Measurements from ENCODE around the gene IFNA6.
"Not testable (repeated sequence)": the region's sequence is repeated elsewhere in the genome, so short reads cannot be mapped to it uniquely, and the experiment has no call there.

GRCh38 chr9:21371467-21371866, 20.8 kb upstream of the IFNA6 start:
- not testable (repeated sequence) for TF ChIP-seq EZH2 (IDR thresholded peaks at IDR 0.05; ENCODE audit: borderline replicate concordance, low read depth, low read length, severe bottlenecking); POLR2A (IDR thresholded peaks at IDR 0.05; ENCODE audit: low read depth, low read length); CTCF (IDR thresholded peaks at IDR 0.05; ENCODE audit: extremely low read depth in 1 of 2, insufficient read depth in 1 of 2, low read depth in 1 of 2, low read length in 2 of 2); POLR2AphosphoS5 (IDR thresholded peaks at IDR 0.05; ENCODE audit: insufficient read depth, low read depth, low read length)
